D721Med (cell line): ENCODE data around the gene TRIM50.
"Not testable (repeated sequence)": the region's sequence is repeated elsewhere in the genome, so short reads cannot be mapped to it uniquely, and the experiment has no call there.

Experiments
- DNase-seq: peaks from one replicate; pipeline ENCODE4 v3.0.0; 2011; ENCODE audit warnings: low spot score; ENCODE audit not compliant: insufficient read length
- FAIRE-seq: peaks from 2 replicates; lab custom pipeline; 2011; peaks lifted over from hg19 to GRCh38; lab: Jason Lieb, UNC
- TF ChIP-seq, protein P1 (sequence below): IDR thresholded peaks from 2 replicates; pipeline ENCODE4 v1.5.1; 2012; ENCODE audit warnings: mild to moderate bottlenecking, control low read depth; ENCODE audit not compliant: insufficient read depth; ENCODE audit errors: missing control alignments

Gene TRIM50

DNA sequence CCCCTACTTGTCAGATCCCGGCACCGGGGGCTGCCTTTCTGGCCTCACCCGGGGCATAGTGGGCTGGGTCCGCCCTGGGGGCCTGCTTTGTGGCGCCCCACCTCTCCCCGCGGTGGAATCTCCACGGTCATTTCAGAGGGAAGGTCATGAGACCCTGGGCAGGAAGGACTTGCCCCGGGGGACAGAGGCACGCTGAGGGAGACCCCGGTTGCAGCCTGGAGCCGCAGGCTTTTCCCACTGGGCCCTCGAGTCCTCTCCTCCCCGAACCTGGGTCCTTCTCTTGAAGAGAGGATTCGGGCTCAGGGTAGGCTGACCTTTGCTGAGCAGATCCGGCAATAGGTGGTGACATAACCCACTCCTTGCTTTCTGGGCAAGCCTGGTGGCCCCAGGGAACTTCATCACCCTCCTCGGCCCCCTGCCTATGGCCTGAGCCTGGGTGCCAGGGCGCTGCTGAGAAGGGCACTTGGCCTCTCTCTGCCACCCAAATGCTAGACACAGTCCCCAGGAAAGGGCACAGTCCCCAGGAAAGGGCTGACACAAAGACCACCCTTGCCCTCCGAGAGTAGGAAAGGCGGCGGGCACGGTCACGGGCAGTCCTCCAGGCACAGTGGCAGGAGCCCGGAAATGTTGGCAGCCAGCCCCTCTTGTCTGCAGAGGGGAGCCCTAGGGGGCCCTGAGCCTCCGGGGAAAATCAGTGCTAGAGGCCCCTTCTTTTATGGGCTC, 36.3 kb upstream of the TRIM50 start:
- FAIRE-seq (no peak), DNase-seq (no peak)
- TF ChIP-seq, protein P1, sequence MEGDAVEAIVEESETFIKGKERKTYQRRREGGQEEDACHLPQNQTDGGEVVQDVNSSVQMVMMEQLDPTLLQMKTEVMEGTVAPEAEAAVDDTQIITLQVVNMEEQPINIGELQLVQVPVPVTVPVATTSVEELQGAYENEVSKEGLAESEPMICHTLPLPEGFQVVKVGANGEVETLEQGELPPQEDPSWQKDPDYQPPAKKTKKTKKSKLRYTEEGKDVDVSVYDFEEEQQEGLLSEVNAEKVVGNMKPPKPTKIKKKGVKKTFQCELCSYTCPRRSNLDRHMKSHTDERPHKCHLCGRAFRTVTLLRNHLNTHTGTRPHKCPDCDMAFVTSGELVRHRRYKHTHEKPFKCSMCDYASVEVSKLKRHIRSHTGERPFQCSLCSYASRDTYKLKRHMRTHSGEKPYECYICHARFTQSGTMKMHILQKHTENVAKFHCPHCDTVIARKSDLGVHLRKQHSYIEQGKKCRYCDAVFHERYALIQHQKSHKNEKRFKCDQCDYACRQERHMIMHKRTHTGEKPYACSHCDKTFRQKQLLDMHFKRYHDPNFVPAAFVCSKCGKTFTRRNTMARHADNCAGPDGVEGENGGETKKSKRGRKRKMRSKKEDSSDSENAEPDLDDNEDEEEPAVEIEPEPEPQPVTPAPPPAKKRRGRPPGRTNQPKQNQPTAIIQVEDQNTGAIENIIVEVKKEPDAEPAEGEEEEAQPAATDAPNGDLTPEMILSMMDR: no peak

DNA sequence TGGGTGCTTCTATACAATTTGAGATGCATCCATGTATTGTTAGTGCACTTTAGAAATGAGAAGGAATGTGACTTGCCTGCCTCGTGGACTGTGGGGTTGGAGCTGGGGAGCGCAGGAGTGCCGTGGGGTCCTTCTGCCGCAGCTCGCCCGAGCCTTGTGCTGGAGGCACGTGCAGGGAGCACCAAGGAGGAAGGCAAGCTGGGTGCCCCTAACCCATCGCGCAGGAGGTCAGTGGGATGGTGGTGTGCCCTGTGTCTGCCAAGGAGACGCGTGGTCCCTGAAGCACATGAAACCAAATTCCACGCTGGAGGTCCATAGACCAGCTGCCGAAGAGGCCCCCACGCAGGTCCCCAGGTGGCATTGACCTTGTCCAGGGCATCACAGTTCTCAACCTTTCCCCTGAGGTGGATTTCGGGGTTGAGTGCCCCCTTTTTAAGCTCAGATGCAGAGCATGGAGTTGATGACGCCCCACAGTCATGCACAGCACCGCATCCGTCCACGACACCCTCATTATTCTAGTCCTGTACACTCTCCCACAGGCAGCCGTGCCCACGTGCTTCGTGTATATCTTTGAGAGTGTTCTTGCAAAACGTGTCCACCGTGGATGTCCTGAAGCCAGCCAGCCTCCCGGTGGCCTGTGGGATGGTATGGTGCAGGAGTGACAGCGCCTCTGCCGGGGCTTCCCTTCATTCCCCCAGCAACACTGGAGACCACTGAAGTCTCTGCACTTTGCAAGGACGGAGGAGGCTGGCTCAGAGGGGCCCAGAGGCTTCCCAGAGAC, 35.5 kb upstream of the TRIM50 start:
- FAIRE-seq (no peak), DNase-seq (no peak)
- TF ChIP-seq, protein P1: no peak

DNA sequence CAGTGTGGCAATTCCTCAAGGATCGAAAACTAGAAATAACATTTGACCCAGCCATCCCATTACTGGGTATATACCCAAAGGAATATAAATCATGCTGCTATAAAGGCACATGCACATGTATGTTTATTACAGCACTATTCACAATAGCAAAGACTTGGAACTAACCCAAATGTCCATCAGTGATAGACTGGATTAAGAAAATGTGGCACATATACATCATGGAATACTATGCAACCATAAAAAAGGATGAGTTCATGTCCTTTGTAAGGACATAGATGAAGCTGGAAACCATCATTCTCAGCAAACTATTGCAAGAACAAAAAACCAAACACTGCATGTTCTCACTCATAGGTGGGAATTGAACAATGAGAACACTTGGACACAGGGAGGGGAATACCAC, 32.7 kb upstream of the TRIM50 start:
- not testable (repeated sequence) for DNase-seq, FAIRE-seq

DNA sequence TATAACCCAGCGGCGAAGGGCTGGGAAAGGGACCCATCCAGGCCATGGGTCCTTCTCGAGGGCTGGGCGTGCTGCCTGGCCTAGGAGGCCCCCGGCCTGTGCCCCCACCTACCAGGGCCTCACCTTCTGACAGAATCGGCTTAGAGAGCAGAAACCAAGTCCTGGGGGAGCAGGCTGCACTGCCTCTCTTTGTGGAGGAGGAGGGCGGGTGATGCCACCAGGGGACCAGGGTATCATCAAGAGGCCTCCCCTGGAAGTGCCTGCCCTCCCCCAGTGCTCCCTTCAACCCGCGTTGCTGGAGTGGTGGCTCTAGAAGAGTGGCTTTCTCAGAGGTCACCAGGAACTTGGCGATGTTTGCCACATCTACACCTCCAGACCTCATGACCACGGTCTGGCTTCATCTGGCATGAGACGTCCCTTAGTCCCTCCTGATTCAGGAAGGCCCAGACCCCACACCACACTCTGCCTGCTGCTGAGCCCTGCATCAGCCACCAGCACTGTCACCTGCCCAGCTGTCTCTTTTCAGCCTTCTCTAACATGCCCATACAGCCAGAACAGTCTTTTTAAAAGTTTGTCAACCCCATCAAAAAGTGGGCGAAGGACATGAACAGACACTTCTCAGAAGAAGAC, 32.0 kb upstream of the TRIM50 start:
- FAIRE-seq: no peak
- DNase-seq: no peak
- TF ChIP-seq, protein P1: no peak

DNA sequence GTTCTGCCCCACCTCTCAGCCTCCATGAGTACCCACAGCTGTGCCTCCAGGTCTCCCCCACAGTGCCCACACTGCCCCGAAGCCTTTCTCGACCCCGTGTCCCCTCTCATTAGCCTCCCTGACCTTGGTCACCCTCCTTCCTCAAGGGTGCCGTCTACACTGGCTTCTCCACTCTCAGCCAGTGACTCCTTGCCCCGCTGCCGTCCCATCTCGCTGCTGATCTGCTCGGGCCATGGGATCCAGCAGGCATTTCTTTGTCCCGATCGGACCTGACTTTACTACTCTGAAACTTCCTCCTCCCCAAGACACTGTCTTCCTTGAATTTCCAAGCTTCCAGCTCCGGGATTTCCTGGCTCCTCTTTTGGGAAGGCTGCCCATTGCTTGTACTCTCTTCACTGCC, 31.4 kb upstream of the TRIM50 start:
- TF ChIP-seq, protein P1: no peak
- no peak for DNase-seq
- FAIRE-seq: no peak

DNA sequence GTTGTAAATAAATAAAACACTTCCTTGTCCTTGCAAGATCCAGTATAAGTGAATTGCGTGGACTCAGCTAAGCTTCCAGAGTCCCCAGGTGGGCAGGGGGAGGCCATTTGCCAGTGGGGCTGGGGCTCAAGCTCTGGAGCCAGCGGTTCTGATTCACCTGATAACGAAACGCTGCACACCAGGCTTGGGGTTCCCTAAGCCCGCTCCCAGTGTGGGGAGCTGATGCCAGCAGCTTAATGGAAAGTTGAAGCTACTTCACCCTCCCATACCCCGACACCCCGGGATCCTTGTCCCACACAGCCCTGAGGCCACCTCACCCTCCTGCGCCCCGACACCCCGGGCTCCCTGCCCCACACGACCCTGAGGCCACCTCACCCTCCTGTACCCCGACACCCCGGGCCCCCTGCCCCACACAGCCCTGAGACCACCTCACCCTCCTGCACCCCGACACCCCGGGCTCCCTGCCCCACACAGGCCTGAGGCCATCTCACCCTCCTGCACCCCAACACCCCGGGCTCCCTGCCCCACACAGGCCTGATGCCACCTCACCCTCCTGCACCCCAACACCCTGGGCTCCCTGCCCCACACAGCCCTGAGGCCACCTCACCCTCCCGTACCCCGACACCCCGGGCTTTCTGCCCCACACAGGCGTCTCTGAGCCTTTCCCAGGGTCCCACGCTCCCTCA, 30.9 kb upstream of the TRIM50 start:
- DNase-seq: no peak
- TF ChIP-seq, protein P1: no peak
- FAIRE-seq: no peak

DNA sequence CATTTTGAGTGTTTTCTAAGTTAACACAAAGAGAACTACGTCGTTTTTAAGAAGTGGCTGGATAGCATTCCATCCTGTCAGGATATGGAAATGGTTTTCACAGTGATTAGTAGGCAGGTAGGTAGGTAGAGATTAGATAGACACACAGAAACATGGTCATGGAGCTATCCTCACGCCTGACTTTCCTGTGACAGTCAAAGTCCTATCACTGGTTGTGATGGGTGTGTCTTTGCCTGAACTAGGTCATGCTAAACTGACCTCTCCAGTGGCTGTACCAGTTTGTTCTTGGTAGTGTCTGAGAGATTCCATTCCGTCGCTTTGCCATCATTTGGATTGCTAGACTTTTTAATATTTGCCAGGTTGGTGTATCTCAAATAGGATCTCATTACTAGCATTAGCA, 28.3 kb upstream of the TRIM50 start:
- DNase-seq (no peak), FAIRE-seq (no peak)
- TF ChIP-seq, protein P1: no peak
